ENCODE data around the gene C11orf68.
"Not testable (repeated sequence)": the region's sequence is repeated elsewhere in the genome, so short reads cannot be mapped to it uniquely, and the experiment has no call there.

C11orf68 gene

GRCh38 chr11:65912845-65913244 lies 6.0 kb downstream of the C11orf68 start:
- no peak for DNase-seq (ENCODE audit: low read depth)

GRCh38 chr11:65911682-65912568 lies 6.9 kb downstream of the C11orf68 start:
- DNase-seq (ENCODE audit: low read depth) = no peak

DNA sequence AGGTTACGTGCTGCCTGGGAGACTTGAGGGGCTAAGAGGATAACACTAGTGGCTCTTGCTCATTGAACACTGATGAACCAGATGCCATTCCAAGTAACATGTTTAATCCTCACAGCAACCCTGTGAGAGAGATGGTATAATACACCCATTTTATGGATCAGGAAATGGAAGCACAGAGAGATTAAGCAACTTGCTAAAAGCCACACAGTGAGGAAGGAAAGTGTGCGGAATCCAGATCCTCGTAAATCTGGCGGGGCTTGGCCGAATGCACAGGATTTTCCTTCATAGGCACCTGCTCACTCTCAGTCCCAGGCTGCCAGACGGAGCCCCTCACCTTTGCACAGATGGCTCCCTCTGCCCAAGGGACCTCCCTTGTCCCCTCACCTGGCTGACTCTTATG lies 11.0 kb downstream of the C11orf68 start:
- DNase-seq (ENCODE audit: low read depth) = no peak

- DNase-seq (ENCODE audit: low read depth) = no peak
Observed at GRCh38 chr11:65906602-65907001, 12.3 kb downstream of the C11orf68 start.

DNA sequence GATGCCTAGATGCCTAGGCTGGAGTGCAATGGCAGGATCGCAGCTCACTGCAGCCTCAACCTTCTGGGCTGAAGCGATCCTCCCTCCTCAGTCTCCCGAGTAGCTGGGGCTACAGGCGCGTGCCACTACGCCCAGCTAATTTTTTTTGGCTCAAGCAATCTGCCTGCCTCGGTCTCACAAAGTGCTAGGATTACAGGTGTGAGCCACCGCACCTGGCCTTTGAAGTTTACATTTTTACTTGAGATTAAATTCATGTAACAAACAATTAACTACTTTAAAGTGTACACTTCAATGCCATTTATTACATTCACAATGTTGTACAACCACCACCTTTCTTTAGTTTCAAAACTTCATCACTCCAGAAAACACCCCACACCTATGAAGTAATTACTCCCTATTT lies 15.1 kb downstream of the C11orf68 start:
- no peak for DNase-seq (ENCODE audit: low read depth)

GRCh38 chr11:65903068-65903481 lies 15.8 kb downstream of the C11orf68 start:
- DNase-seq (ENCODE audit: low read depth) = no peak

- DNase-seq (ENCODE audit: low read depth) = no peak
Observed at GRCh38 chr11:65900899-65901180, 18.0 kb downstream of the C11orf68 start.

DNA sequence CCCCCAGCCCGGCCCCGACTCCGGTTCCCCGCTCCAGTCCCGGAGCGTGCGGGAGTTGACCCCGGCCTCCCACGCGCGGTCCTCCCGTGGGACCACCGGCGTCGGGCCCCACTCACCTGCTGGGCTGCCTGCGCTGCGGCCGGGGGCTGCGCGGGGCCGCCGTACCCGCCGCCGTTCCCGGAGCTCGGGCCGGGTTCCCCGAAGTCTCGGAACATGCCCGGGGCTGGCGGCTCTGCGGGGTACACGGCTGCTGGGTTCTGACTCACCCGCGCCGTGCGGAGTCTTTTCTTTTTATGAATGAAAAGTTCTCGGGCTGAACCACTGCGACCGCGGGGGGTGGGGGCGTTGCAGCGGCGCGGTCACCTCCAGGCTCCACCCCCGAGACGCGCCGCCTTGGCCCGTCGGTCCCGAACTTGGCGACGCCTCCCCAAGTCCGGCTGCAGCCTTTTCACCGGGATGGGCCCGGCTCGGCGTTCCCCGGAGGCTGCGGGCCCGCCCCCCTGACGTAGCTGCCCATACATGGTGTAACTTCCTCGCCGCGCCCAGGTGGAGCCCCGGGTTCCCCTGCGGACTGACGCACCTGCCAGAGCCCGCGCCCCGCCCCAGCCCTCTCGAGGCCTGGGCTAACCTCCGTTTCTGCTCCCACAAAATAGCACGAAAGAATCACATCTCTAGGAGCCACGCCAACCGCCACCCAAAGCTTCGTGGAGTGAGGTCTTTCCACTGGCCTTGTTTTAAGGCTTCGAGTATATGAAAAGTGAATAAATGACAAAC lies 18.6 kb downstream of the C11orf68 start, which contains the start of gene FOSL1:
FOSL1 (minus strand) TSS at position 264 of the 774 bp plus-strand sequence; CDS start at position 215, 49 bp downstream.
- DNase-seq (ENCODE audit: low read depth) = peak; percentile 91

- peak; percentile 67 for DNase-seq (ENCODE audit: low read depth)
Observed at GRCh38 chr11:65899356-65900124, 19.3 kb downstream of the C11orf68 start.

DNA sequence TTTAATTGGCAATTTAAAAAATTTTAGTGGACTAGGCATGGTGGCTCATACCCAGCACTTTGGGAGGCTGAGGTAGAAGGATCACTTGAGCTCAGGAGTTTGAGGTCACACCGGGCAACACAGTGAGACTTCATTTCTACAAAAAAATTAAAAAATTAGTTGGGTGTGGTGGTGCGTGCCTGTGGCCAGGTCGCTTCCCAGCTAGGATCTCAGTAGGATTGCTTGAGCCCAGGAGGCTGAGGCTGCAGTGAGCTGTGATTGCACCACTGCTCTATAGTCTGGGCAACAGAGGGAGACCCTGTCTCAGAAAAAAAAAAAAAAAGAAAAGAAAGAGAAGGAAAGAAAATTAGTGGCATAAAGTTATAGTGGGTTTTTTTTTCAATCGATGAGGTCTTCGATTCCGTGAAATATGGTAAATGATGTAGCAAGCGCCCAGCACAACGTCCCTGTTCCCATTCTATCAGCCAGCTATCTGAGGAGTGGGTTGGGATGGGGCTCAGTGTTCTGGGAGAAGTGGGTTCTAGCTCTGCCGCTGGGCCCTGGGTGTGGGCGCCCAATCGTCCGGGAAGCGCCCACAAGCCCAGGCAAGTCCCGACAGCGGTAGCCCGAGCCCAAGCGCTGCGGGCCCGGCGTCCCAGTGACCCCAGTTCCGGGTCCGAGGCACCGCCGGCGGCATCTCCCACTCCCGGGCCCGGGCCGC lies 20.1 kb downstream of the C11orf68 start:
- DNase-seq (ENCODE audit: low read depth) = no peak

- DNase-seq (ENCODE audit: low read depth) = no peak
Observed at GRCh38 chr11:65897020-65897471, 21.8 kb downstream of the C11orf68 start.

DNA sequence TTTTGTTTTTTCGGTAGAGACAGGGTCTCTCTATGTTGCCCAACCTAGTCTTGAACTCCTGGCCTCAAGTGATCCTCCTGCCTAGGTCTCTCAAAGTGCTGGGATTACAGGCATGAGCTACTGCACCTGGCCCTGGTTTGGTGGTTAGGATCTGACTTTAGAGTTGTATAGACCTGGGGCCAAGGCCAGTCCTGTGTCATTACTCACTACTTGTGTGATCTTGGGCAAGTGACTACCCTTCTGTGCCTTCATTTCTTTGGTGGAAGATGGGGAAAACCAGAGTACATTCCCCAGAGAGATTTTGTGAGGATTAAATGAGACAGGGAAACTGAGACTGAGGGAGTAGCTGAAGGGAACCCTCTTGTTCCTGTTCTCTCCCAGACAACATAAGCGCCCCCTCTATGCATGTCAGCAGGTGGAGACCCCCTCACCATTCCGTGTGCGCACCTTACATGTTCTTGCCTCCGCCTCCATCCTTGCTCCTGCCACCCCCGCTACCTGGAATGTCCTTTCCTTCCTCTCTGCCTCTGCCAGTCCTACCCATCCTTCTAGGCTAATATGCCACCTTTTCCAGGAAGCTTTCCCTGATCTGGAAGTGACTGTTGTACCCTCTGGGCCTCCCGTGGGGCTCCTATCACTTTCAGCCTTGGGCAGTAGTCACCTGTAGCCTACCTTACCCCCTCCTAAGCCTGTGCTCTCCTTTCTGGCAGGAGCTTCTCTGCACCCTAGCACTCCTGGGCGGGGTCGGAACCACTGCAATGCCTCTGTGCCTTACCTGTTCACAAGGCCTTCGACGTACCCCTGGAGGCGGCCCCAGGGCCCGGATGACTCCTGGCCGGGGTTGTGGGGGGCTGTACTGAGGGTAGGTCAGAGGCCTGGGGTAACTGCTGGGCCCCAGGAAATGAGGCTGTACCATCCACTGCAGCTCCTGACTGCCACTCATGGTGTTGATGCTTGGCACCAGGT lies 22.5 kb downstream of the C11orf68 start:
- no peak for DNase-seq (ENCODE audit: low read depth)

DNA sequence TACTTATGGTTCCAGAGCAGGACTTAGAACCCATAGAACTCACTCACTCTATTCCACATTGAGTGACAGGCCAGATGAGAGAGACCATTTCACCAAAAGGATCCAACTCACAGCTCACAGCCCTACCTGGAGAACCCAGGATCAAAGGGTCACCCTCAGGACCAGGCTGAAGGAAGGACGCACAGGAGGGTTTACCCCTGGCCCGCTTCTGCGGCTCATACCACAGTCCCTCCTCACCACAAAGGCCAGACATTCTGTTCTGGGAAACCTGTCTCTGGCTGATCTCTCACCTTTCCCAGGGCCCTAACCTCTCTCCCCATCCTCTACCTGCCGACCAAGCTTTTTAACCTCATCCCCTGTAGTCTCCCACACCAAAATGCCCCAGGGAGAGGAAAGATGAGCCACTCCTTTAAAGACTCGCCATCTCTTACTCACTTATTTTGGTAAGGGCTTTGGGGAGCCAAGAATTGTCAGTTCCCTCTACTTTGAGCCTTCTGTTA lies 23.3 kb downstream of the C11orf68 start:
- DNase-seq (ENCODE audit: low read depth) = no peak

DNA sequence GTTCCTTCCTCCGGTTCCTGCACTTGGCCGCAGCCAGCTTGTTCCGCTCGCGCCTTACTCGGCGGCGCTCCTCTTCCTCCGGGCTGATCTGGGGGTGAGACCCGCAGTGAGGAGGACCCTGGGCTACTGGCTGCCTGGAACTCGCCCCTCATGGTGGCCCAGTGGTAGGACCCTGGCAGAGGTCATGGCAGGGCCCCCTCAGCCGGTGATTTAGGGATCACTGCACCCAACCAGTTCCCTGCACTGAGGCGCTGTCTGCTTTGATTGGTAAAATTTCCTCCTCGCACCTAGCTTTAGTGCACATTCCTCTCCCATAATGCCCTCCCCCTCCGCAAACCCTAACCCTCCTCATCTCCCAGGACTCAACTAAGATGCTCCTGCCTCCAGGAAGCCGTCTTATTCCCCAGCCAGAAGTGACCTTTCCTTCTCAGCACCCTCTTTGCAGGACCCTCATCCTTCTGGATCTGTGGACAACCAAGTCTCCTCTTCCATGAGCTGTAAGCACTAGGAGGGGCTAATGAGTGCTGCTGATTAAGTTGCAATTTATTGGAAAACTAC lies 24.7 kb downstream of the C11orf68 start:
- no peak for DNase-seq (ENCODE audit: low read depth)

GRCh38 chr11:65892661-65893317 lies 26.1 kb downstream of the C11orf68 start:
- DNase-seq (ENCODE audit: low read depth) = no peak

DNA sequence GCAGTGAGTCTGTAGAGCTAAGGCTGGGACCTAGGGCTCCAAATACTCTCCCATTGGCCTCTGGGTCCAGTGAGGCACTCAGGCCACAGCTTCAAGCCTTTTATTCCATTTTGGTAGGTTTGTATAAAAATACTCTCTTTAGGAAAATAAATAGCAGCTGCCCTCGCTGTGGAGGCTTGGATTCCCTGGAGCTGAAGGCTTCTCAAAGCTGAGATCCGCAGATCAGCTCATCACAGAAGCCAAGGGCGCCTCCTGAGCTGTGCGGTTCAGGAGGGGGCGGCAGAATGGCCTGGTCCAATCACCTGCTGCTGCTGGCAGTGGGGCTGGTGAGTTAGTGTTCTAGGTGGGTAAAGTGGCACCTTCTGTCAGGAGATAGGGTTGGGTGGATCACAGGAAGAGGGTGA lies 26.7 kb downstream of the C11orf68 start:
- not testable (repeated sequence) for DNase-seq (ENCODE audit: low read depth)

DNA sequence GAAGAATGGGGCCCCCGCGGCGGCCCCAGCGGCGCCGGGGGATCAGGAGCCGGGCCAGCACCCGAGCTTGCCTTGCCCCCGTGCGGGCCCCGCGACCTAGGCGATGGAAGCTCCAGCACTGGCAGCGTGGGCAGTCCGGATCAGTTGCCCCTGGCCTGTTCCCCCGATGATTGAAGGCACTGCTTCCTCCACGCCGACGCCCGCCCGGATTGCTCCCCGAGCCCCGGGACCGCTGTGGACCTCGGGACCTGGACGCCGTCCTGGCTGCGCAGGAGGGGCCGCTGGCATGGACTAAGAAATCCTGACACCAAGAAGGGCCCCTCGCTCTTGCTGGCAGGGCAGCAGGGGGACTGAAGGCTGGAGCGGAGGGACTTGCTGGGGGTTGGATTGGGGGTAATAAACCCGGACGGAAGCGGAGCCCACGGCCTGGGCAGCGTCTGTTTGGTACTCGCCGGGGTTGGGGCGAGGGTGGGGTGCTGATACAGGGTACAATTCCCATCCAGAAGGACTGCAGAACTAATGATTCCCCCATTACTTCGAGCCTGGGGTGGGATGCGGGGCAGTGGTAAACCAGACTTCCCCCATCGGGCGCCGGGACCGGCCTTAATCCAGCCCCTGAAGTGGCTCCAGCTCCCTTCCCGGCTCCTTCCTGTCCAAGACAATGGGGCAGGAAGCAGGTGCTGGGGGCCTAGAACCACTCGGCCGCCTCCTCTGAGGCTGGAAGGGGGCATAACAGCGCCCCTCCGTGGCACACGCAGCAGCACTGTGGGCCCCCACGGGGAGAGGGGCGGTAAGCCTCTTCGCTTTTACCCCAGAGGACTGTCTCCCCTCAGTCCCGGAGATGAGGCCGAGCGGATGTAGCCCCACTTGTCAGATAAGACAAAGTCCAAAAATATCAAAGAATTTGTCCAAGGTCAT lies 27.4 kb downstream of the C11orf68 start:
- DNase-seq (ENCODE audit: low read depth) = no peak
